PC-9 (cell line): Measurements from ENCODE around the gene ALB. TPM values are rescaled to one million over a fixed set of nuclear protein-coding genes. Genes with fewer than 3 reads are reported as not detected.

ENCODE experiments used
- BruUV-seq: library from RNA; stranded (reverse); fragments of 400-500 nt; replicated peaks from 2 replicates; lab custom pipeline; 2021; lab: Mats Ljungman, UMichigan
- CTCF ChIA-PET: fragments of 300-600 bp; sonication (Branson Sonifier 250); formaldehyde crosslinking; loops from one replicate; lab custom pipeline; 2022; ENCODE audit warnings: antibody characterized with exemption; lab: Charles Lee
- POLR2A ChIA-PET: fragments of 300-600 bp; sonication (Branson Sonifier 250); formaldehyde crosslinking; loops from one replicate; lab custom pipeline; 2022; ENCODE audit warnings: antibody characterized with exemption; ENCODE audit not compliant: unreplicated experiment; lab: Charles Lee
- DNase-seq, 2 experiments: peaks; one replicate each; pipeline versions ENCODE4 v3.0.0 to v3.0.0-alpha.2; 2015 to 2022; ENCODE audit warnings: mixed read lengths in 1 of 2
- H2AFZ ChIP-seq: fragments of 200-600 bp; sonication (generic); 2 replicates; pipeline ENCODE4 v1.8.1; 2017; ENCODE audit warnings: antibody characterized with exemption
- H3F3A ChIP-seq: fragments of 200-600 bp; sonication (generic); 2 replicates; pipeline ENCODE4 v1.8.1; 2017; ENCODE audit warnings: antibody characterized with exemption, mild to moderate bottlenecking, low read depth; ENCODE audit not compliant: insufficient read depth
- H3K27ac ChIP-seq: fragments of 200-600 bp; sonication (generic); 2 replicates; pipeline ENCODE4 v1.6.1; 2016; ENCODE audit warnings: mixed run types
- H3K27me3 ChIP-seq: fragments of 200-600 bp; sonication (generic); 2 replicates; pipeline ENCODE4 v1.6.1; 2016; ENCODE audit warnings: low read depth, mixed run types; ENCODE audit not compliant: insufficient read depth
- H3K36me3 ChIP-seq: fragments of 200-600 bp; sonication (generic); 2 replicates; pipeline ENCODE4 v1.6.1; 2016; ENCODE audit warnings: low read depth, mixed run types
- H3K4me1 ChIP-seq: fragments of 200-600 bp; sonication (generic); replicated peaks from 2 replicates; pipeline ENCODE4 v1.6.1; 2016; ENCODE audit warnings: mixed run types; ENCODE audit not compliant: insufficient read depth
- H3K4me2 ChIP-seq: fragments of 200-600 bp; sonication (generic); 2 replicates; pipeline ENCODE4 v1.6.1; 2017; ENCODE audit warnings: mixed run types
- H3K4me3 ChIP-seq: fragments of 200-600 bp; sonication (generic); 2 replicates; pipeline ENCODE4 v1.6.1; 2016; ENCODE audit warnings: mixed run types
- H3K79me2 ChIP-seq: fragments of 200-600 bp; sonication (generic); 2 replicates; pipeline ENCODE4 v1.6.1; 2017; ENCODE audit warnings: low read depth, mixed run types
- H3K9me2 ChIP-seq: fragments of 200-600 bp; sonication (generic); 2 replicates; pipeline ENCODE4 v1.8.1; 2017; ENCODE audit warnings: mild to moderate bottlenecking; ENCODE audit not compliant: insufficient read depth
- H3K9me3 ChIP-seq: fragments of 200-600 bp; sonication (generic); 2 replicates; pipeline ENCODE4 v1.8.1; 2016; ENCODE audit warnings: low read depth; ENCODE audit not compliant: insufficient read depth
- H4K20me1 ChIP-seq: fragments of 200-600 bp; sonication (generic); 2 replicates; pipeline ENCODE4 v1.8.1; 2017; ENCODE audit not compliant: insufficient read depth
- CTCF ChIP-seq: fragments of 200-600 bp; sonication (generic); conservative IDR thresholded peaks from 2 replicates; pipeline ENCODE4 v1.6.1; 2017; ENCODE audit warnings: mixed run types, antibody characterized with exemption, mild to moderate bottlenecking, moderate library complexity
- EZH2 ChIP-seq: fragments of 200-600 bp; sonication (generic); IDR thresholded peaks from 2 replicates; pipeline ENCODE4 v1.8.0; 2017; ENCODE audit warnings: antibody characterized with exemption, low read depth
- intact Hi-C: fragments of 100-400 bp; cut with micrococcal nuclease; formaldehyde crosslinking; loops from one replicate; pipeline ENCODE4 v1.10.0; 2022; ENCODE audit not compliant: unreplicated experiment
- total RNA-seq: library from RNA; stranded (reverse); gene quantifications from 2 replicates; pipeline ENCODE4 v1.2.3, GENCODE V29; 2021

Gene ALB
- total RNA-seq, 1 experiment from 2014 or later: not detected

GRCh38 chr4:73409978-73410548, 6.0 kb downstream of the ALB start:
- Histone ChIP-seq H3K4me2 (no peak overlapping the region), H3K4me3 (no peak overlapping the region), H3K36me3 (no peaks in the 10 kb centered on the region), H3K4me1 (no peaks in the 10 kb centered on the region), H2AFZ (no peak overlapping the region), H4K20me1 (no peaks in the 10 kb centered on the region), H3K79me2 (no peaks in the 10 kb centered on the region), H3K27me3 (no peaks in the 10 kb centered on the region), H3K9me3 (no peaks in the 10 kb centered on the region), H3K9me2 (no peaks in the 10 kb centered on the region), H3K27ac (no peak overlapping the region), H3F3A (no peaks in the 10 kb centered on the region)
- ChIA-PET CTCF (no interaction called here), POLR2A (no interaction called here)
- no peak for DNase-seq
- BruUV-seq: no TSS peak
- no peak for TF ChIP-seq EZH2
- TF ChIP-seq CTCF: no peak
- intact Hi-C loops: no loop called here

GRCh38 chr4:73410916-73411730, 7.0 kb downstream of the ALB start:
- Histone ChIP-seq H2AFZ (no peak overlapping the region), H3K36me3 (no peaks in the 10 kb centered on the region), H3K4me1 (no peaks in the 10 kb centered on the region), H3K27me3 (no peaks in the 10 kb centered on the region), H4K20me1 (no peaks in the 10 kb centered on the region), H3K9me2 (no peaks in the 10 kb centered on the region), H3K79me2 (no peaks in the 10 kb centered on the region), H3K4me3 (no peak overlapping the region), H3K4me2 (no peak overlapping the region), H3K27ac (no peak overlapping the region), H3F3A (no peaks in the 10 kb centered on the region), H3K9me3 (no peaks in the 10 kb centered on the region)
- CTCF ChIA-PET: no interaction called here
- TF ChIP-seq CTCF (no peak), EZH2 (no peak)
- no peak for DNase-seq
- BruUV-seq: no TSS peak
- POLR2A ChIA-PET: no interaction called here
- intact Hi-C loops: no loop called here

- no peak overlapping the region for H3K4me3 ChIP-seq
- H2AFZ ChIP-seq: no peak overlapping the region
- no peaks in the 10 kb centered on the region for H3F3A ChIP-seq
- CTCF ChIA-PET: no interaction called here
- DNase-seq: no peak
- H3K27ac ChIP-seq: no peak overlapping the region
- no peaks in the 10 kb centered on the region for H3K79me2 ChIP-seq
- no peaks in the 10 kb centered on the region for H3K9me2 ChIP-seq
- H4K20me1 ChIP-seq: no peaks in the 10 kb centered on the region
- BruUV-seq: no TSS peak
- POLR2A ChIA-PET: no interaction called here
- TF ChIP-seq EZH2: no peak
- no peak for TF ChIP-seq CTCF
- no peaks in the 10 kb centered on the region for H3K9me3 ChIP-seq
- no peak overlapping the region for H3K4me2 ChIP-seq
- no peaks in the 10 kb centered on the region for H3K27me3 ChIP-seq
- intact Hi-C loops: no loop called here
- no peaks in the 10 kb centered on the region for H3K36me3 ChIP-seq
- no peaks in the 10 kb centered on the region for H3K4me1 ChIP-seq
Measured at GRCh38 chr4:73411731-73412414, 7.8 kb downstream of the ALB start.
